Activated naive CD8-positive, alpha-beta T cell treated with anti-CD3 and anti-CD28 coated beads for 36 hours (primary cell): Measurements from ENCODE around the gene ELMO3. TPM values are rescaled to one million over a fixed set of nuclear protein-coding genes. Genes with fewer than 3 reads are reported as not detected.

Experiments
- total RNA-seq, 2 experiments: library from RNA; stranded (reverse); gene quantifications; one replicate each; pipeline ENCODE4 v1.2.3, GENCODE V29; 2021

Gene ELMO3
- total RNA-seq, 2 experiments from 2014 or later, result 4.3 to 4.5 TPM

Other genes starting within 250 kb of the ELMO3 start
- gene CES3, start 237.9 kb upstream of the ELMO3 start, total RNA-seq, result under 1 TPM; 0.43 to 0.80 TPM
- gene CES4A, start 210.5 kb upstream of the ELMO3 start, total RNA-seq, result 1 to 10 TPM; 3.5 to 4.6 TPM
- gene CBFB, start 170.0 kb upstream of the ELMO3 start, total RNA-seq, result 100 to 1,000 TPM; 110 to 114 TPM
- gene PHAF1, start 89.2 kb upstream of the ELMO3 start, total RNA-seq, result 10 to 100 TPM; 13.8 to 14.9 TPM
- 1 to 10 TPM; 1.5 to 1.7 TPM for gene B3GNT9, start 48.1 kb upstream of the ELMO3 start, total RNA-seq
- 10 to 100 TPM; 15.3 to 16.0 TPM for gene TRADD, start 39.2 kb upstream of the ELMO3 start, total RNA-seq
- 1 to 10 TPM; 7.9 to 8.5 TPM for gene FBXL8, start 39.2 kb upstream of the ELMO3 start, total RNA-seq
- gene HSF4, start 34.4 kb upstream of the ELMO3 start, total RNA-seq, result 10 to 100 TPM in 1 of 2 experiments, 1 to 10 TPM in 1; 9.3 to 10.1 TPM
- gene NOL3, start 28.6 kb upstream of the ELMO3 start, total RNA-seq, result 1 to 10 TPM; 6.1 to 6.4 TPM
- gene MATCAP1, start 15.2 kb upstream of the ELMO3 start, total RNA-seq, result 10 to 100 TPM; 15.8 to 16.7 TPM
- under 1 TPM in 1 of 2 experiments, not detected in 1; 0.19 TPM for gene EXOC3L1, start 9.0 kb upstream of the ELMO3 start, total RNA-seq
- 100 to 1,000 TPM; 130 to 136 TPM for gene E2F4, start 7.0 kb upstream of the ELMO3 start, total RNA-seq
- 10 to 100 TPM; 46.5 to 48.6 TPM for gene TMEM208, start 28.0 kb downstream of the ELMO3 start, total RNA-seq
- gene FHOD1, start 48.4 kb downstream of the ELMO3 start, total RNA-seq, result 10 to 100 TPM; 76.4 to 79.9 TPM
- 1 to 10 TPM; 5.8 to 6.1 TPM for gene SLC9A5, start 49.8 kb downstream of the ELMO3 start, total RNA-seq
- gene PLEKHG4, start 80.4 kb downstream of the ELMO3 start, total RNA-seq, result 10 to 100 TPM; 30.8 to 37.0 TPM
- 1 to 10 TPM; 2.2 to 3.0 TPM for gene KCTD19, start 127.6 kb downstream of the ELMO3 start, total RNA-seq
- 1 to 10 TPM in 1 of 2 experiments, under 1 TPM in 1; 0.82 to 1.1 TPM for gene LRRC36, start 127.7 kb downstream of the ELMO3 start, total RNA-seq
- not detected for gene TPPP3, start 194.4 kb downstream of the ELMO3 start, total RNA-seq
- gene ZDHHC1, start 217.3 kb downstream of the ELMO3 start, total RNA-seq, result 1 to 10 TPM in 1 of 2 experiments, under 1 TPM in 1; 0.76 to 1.2 TPM
- gene HSD11B2, start 232.0 kb downstream of the ELMO3 start, total RNA-seq, result 1 to 10 TPM; 2.8 to 3.1 TPM